ENCODE results near the gene RAB6A. TPM values are rescaled to one million over a fixed set of nuclear protein-coding genes. Genes with fewer than 3 reads are reported as not detected.
"Not testable (repeated sequence)": the region's sequence is repeated elsewhere in the genome, so short reads cannot be mapped to it uniquely, and the experiment has no call there.

RAB6A gene
- total RNA-seq, 1 donor: 145 TPM

- Histone ChIP-seq H3K4me2 (ENCODE audit: insufficient read depth, low read length) (peak overlapping the region; percentile 91), H2AFZ (ENCODE audit: low read length) (peak overlapping the region; percentile 96), H3K4me3 (ENCODE audit: insufficient read depth, low read length) (peak overlapping the region; percentile 84), H3K36me3 (ENCODE audit: insufficient read depth, low read length) (no peaks in the 10 kb centered on the region), H4K20me1 (ENCODE audit: insufficient read depth, low read length) (no peaks in the 10 kb centered on the region), H3K9me3 (ENCODE audit: low read depth, low read length) (no peaks in the 10 kb centered on the region), H3K79me2 (ENCODE audit: insufficient read depth, low read length) (no peaks in the 10 kb centered on the region), H3K27me3 (ENCODE audit: insufficient read depth, low read length) (no peaks in the 10 kb centered on the region), H3K27ac (ENCODE audit: low read depth, low read length) (peak overlapping the region; percentile 98), H3K4me1 (ENCODE audit: insufficient read depth, low read length) (peaks cover 4% of the 10 kb centered on the region)
- TF ChIP-seq CTCF (IDR thresholded peaks at IDR 0.05; ENCODE audit: extremely low read depth, low read depth, low read length): no peak
- peak; percentile 99 for DNase-seq (ENCODE audit: insufficient read length, low spot score, missing footprints)
Observed at GRCh38 chr11:73779084-73779902, 18.4 kb upstream of the RAB6A start.

- peaks cover 14% of the 10 kb centered on the region for H3K27me3 ChIP-seq (ENCODE audit: insufficient read depth, low read length)
- H3K79me2 ChIP-seq (ENCODE audit: insufficient read depth, low read length); H3K9me3 ChIP-seq (ENCODE audit: low read depth, low read length); H3K4me1 ChIP-seq (ENCODE audit: insufficient read depth, low read length); DNase-seq (ENCODE audit: insufficient read length, low spot score, missing footprints); H3K4me2 ChIP-seq (ENCODE audit: insufficient read depth, low read length); H3K4me3 ChIP-seq (ENCODE audit: insufficient read depth, low read length); H3K27ac ChIP-seq (ENCODE audit: low read depth, low read length); H3K36me3 ChIP-seq (ENCODE audit: insufficient read depth, low read length); H2AFZ ChIP-seq (ENCODE audit: low read length); H4K20me1 ChIP-seq (ENCODE audit: insufficient read depth, low read length): not testable (repeated sequence)
Observed at GRCh38 chr11:73770811-73771210, 9.9 kb upstream of the RAB6A start.

- Histone ChIP-seq H2AFZ (ENCODE audit: low read length) (no peak overlapping the region), H3K4me3 (ENCODE audit: insufficient read depth, low read length) (no peak overlapping the region), H4K20me1 (ENCODE audit: insufficient read depth, low read length) (no peaks in the 10 kb centered on the region), H3K27me3 (ENCODE audit: insufficient read depth, low read length) (peaks cover 14% of the 10 kb centered on the region), H3K36me3 (ENCODE audit: insufficient read depth, low read length) (no peaks in the 10 kb centered on the region), H3K9me3 (ENCODE audit: low read depth, low read length) (no peaks in the 10 kb centered on the region), H3K27ac (ENCODE audit: low read depth, low read length) (no peak overlapping the region), H3K4me1 (ENCODE audit: insufficient read depth, low read length) (no peaks in the 10 kb centered on the region), H3K79me2 (ENCODE audit: insufficient read depth, low read length) (no peaks in the 10 kb centered on the region), H3K4me2 (ENCODE audit: insufficient read depth, low read length) (no peak overlapping the region)
- no peak for TF ChIP-seq CTCF (IDR thresholded peaks at IDR 0.05; ENCODE audit: extremely low read depth, low read depth, low read length)
- no peak for DNase-seq (ENCODE audit: insufficient read length, low spot score, missing footprints)
Observed at GRCh38 chr11:73766763-73767162, 5.9 kb upstream of the RAB6A start.

- H3K79me2 ChIP-seq (ENCODE audit: insufficient read depth, low read length): peaks cover 31% of the 10 kb centered on the region
- no peak overlapping the region for H3K4me3 ChIP-seq (ENCODE audit: insufficient read depth, low read length)
- H3K4me2 ChIP-seq (ENCODE audit: insufficient read depth, low read length): no peak overlapping the region
- H3K36me3 ChIP-seq (ENCODE audit: insufficient read depth, low read length): no peaks in the 10 kb centered on the region
- TF ChIP-seq CTCF (IDR thresholded peaks at IDR 0.05; ENCODE audit: extremely low read depth, low read depth, low read length): no peak
- peaks cover 12% of the 10 kb centered on the region for H3K4me1 ChIP-seq (ENCODE audit: insufficient read depth, low read length)
- peaks cover 22% of the 10 kb centered on the region for H4K20me1 ChIP-seq (ENCODE audit: insufficient read depth, low read length)
- no peak overlapping the region for H3K27ac ChIP-seq (ENCODE audit: low read depth, low read length)
- peaks cover 13% of the 10 kb centered on the region for H3K27me3 ChIP-seq (ENCODE audit: insufficient read depth, low read length)
- H2AFZ ChIP-seq (ENCODE audit: low read length): no peak overlapping the region
- H3K9me3 ChIP-seq (ENCODE audit: low read depth, low read length): no peaks in the 10 kb centered on the region
- no peak for DNase-seq (ENCODE audit: insufficient read length, low spot score, missing footprints)
Observed at GRCh38 chr11:73762732-73763131, 1.9 kb upstream of the RAB6A start.
